ENCODE results near the gene ZNF599. TPM values are rescaled to one million over a fixed set of nuclear protein-coding genes. Genes with fewer than 3 reads are reported as not detected.
"Not testable (repeated sequence)": the region's sequence is repeated elsewhere in the genome, so short reads cannot be mapped to it uniquely, and the experiment has no call there.

The ZNF599 gene
- total RNA-seq, 1 experiment from 2014 or later: 2.2 TPM

GRCh38 chr19:34806976-34807860 is 34.2 kb upstream of the ZNF599 start:
- Histone ChIP-seq H3K9me3 (ENCODE audit: control insufficient read depth in 1 of 2, insufficient read depth in 1 of 2, low read depth in 1 of 2, low read length in 2 of 2) (peaks cover 13 to 19% of the 10 kb centered on the region in 2 experiments; a peak in 2 of 4 replicates), H3K9ac (ENCODE audit: low read length) (no peak overlapping the region), H3K27me3 (ENCODE audit: insufficient read depth, low read length) (no peaks in the 10 kb centered on the region), H4K20me1 (ENCODE audit: insufficient read depth) (no peaks in the 10 kb centered on the region), H2AFZ (ENCODE audit: low read depth, low read length, poor library complexity, severe bottlenecking) (no peak overlapping the region), H3K79me2 (ENCODE audit: insufficient read depth, low read length) (no peaks in the 10 kb centered on the region), H3K4me3 (replicated peaks in 1 of 2; ENCODE audit: low read depth in 1 of 2, low read length in 2 of 2) (no peak overlapping the region), H3K4me2 (ENCODE audit: low read length) (no peak overlapping the region), H3K27ac (ENCODE audit: low read depth, low read length) (no peak overlapping the region), H3K4me1 (ENCODE audit: control insufficient read depth in 1 of 2, insufficient read depth in 2 of 2, low read length in 2 of 2) (0 out of 4 replicates have a peak, but pooled peaks cover 0 to 4% of the 10 kb centered on the region in 2 experiments), H3K36me3 (ENCODE audit: control insufficient read depth in 1 of 2, insufficient read depth in 2 of 2, low read length in 2 of 2) (no peaks in the 10 kb centered on the region), H3K9me2 (ENCODE audit: insufficient read depth) (no peaks in the 10 kb centered on the region)
- DNase-seq (ENCODE audit: low read depth, low spot score) (no peak), ATAC-seq (no peak)
- ChIA-PET POLR2A (no interaction called here), CTCF (no interaction called here), RAD21 (ENCODE audit: low non-redundant PET in 1 of 2, low total read pairs in 2 of 2, uncharacterized antibody in 2 of 2, unreplicated experiment in 2 of 2) (no interaction called here)
- TF ChIP-seq ZFX (IDR thresholded peaks at IDR 0.05): no peak
- TF ChIP-seq POLR2AphosphoS5 (IDR thresholded peaks at IDR 0.05; ENCODE audit: low read depth, low read length): no peak
- no peak for TF ChIP-seq RAD21 (IDR thresholded peaks at IDR 0.05; ENCODE audit: low read depth)
- TF ChIP-seq SRF (IDR thresholded peaks at IDR 0.05; ENCODE audit: low read depth): no peak
- TF ChIP-seq EGR1 (IDR thresholded peaks at IDR 0.05; ENCODE audit: low read depth): no peak
- TF ChIP-seq CBX3 (IDR thresholded peaks at IDR 0.05; ENCODE audit: low read depth): no peak
- BruUV-seq (replicated peaks): no TSS peak
- intact Hi-C loops (cut with micrococcal nuclease): no loop called here

DNA sequence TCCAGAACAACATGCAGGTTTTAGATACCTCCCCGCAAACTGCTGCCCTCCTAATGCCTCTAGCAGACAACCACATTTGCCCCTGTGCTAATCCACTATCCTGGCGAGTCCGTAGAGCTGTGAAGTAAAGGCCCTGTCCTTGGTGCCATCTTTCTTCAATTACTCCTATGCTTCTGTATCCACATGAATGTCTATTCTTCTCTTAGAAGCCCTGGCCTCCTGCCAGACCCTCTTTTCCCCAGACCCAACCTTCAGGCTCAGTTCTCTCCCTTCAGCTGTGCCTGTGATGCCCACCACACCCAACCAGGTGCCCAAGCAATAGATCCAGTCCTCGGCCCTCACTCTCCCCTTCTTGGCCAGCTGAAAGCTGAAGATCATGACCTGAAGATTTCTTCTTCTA is 31.1 kb upstream of the ZNF599 start:
- Histone ChIP-seq H3K9me2 (ENCODE audit: insufficient read depth) (no peaks in the 10 kb centered on the region), H4K20me1 (ENCODE audit: insufficient read depth) (no peaks in the 10 kb centered on the region), H3K9ac (ENCODE audit: low read length) (no peak overlapping the region), H2AFZ (ENCODE audit: low read depth, low read length, poor library complexity, severe bottlenecking) (no peak overlapping the region), H3K4me2 (ENCODE audit: low read length) (no peak overlapping the region), H3K4me1 (ENCODE audit: control insufficient read depth in 1 of 2, insufficient read depth in 2 of 2, low read length in 2 of 2) (0 out of 4 replicates have a peak, but pooled peaks cover 0 to 4% of the 10 kb centered on the region in 2 experiments), H3K4me3 (replicated peaks in 1 of 2; ENCODE audit: low read depth in 1 of 2, low read length in 2 of 2) (no peak overlapping the region), H3K27me3 (ENCODE audit: insufficient read depth, low read length) (0 out of 2 replicates have a peak, but pooled peaks cover 6% of the 10 kb centered on the region), H3K36me3 (ENCODE audit: control insufficient read depth in 1 of 2, insufficient read depth in 2 of 2, low read length in 2 of 2) (no peaks in the 10 kb centered on the region), H3K79me2 (ENCODE audit: insufficient read depth, low read length) (no peaks in the 10 kb centered on the region), H3K9me3 (ENCODE audit: control insufficient read depth in 1 of 2, insufficient read depth in 1 of 2, low read depth in 1 of 2, low read length in 2 of 2) (peaks cover 11 to 15% of the 10 kb centered on the region in 2 experiments; a peak in 2 of 4 replicates), H3K27ac (ENCODE audit: low read depth, low read length) (no peak overlapping the region)
- no peak for TF ChIP-seq SP1 (IDR thresholded peaks at IDR 0.05; ENCODE audit: low read depth)
- no peak for TF ChIP-seq POLR2AphosphoS5 (IDR thresholded peaks at IDR 0.05; ENCODE audit: low read depth, low read length)
- TF ChIP-seq CBX3 (IDR thresholded peaks at IDR 0.05; ENCODE audit: low read depth): no peak
- no peak for TF ChIP-seq EZH2 (IDR thresholded peaks at IDR 0.05)
- no peak for TF ChIP-seq JUND (IDR thresholded peaks at IDR 0.05)
- no peak for TF ChIP-seq ZNF274 (IDR thresholded peaks at IDR 0.05; ENCODE audit: low read depth, low read length)
- no peak for TF ChIP-seq SIN3A (IDR thresholded peaks at IDR 0.05; ENCODE audit: low read depth)
- no peak for TF ChIP-seq EGR1 (IDR thresholded peaks at IDR 0.05; ENCODE audit: low read depth)
- TF ChIP-seq, protein P1, sequence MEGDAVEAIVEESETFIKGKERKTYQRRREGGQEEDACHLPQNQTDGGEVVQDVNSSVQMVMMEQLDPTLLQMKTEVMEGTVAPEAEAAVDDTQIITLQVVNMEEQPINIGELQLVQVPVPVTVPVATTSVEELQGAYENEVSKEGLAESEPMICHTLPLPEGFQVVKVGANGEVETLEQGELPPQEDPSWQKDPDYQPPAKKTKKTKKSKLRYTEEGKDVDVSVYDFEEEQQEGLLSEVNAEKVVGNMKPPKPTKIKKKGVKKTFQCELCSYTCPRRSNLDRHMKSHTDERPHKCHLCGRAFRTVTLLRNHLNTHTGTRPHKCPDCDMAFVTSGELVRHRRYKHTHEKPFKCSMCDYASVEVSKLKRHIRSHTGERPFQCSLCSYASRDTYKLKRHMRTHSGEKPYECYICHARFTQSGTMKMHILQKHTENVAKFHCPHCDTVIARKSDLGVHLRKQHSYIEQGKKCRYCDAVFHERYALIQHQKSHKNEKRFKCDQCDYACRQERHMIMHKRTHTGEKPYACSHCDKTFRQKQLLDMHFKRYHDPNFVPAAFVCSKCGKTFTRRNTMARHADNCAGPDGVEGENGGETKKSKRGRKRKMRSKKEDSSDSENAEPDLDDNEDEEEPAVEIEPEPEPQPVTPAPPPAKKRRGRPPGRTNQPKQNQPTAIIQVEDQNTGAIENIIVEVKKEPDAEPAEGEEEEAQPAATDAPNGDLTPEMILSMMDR (IDR thresholded peaks at IDR 0.05 in 2 of 3, conservative IDR thresholded peaks at IDR 0.05 in 1 of 3; ENCODE audit: borderline replicate concordance in 1 of 3, insufficient read depth in 1 of 3, low read depth in 2 of 3, low read length in 2 of 3): no peak
- ChIA-PET RAD21 (ENCODE audit: low non-redundant PET in 1 of 2, low total read pairs in 2 of 2, uncharacterized antibody in 2 of 2, unreplicated experiment in 2 of 2) (no interaction called here), POLR2A (no interaction called here), CTCF (no interaction called here)
- no peak for DNase-seq (ENCODE audit: low read depth, low spot score)
- intact Hi-C loops (cut with micrococcal nuclease): no loop called here
- ATAC-seq: no peak
- no TSS peak for BruUV-seq (replicated peaks)

GRCh38 chr19:34796953-34797352 is 23.9 kb upstream of the ZNF599 start:
- H3K4me1 ChIP-seq (ENCODE audit: control insufficient read depth in 1 of 2, insufficient read depth in 2 of 2, low read length in 2 of 2); H3K4me2 ChIP-seq (ENCODE audit: low read length); H3K27ac ChIP-seq (ENCODE audit: low read depth, low read length); H3K4me3 ChIP-seq (replicated peaks in 1 of 2; ENCODE audit: low read depth in 1 of 2, low read length in 2 of 2); H3K79me2 ChIP-seq (ENCODE audit: insufficient read depth, low read length); BruUV-seq (replicated peaks); H3K9me3 ChIP-seq (ENCODE audit: control insufficient read depth in 1 of 2, insufficient read depth in 1 of 2, low read depth in 1 of 2, low read length in 2 of 2); H2AFZ ChIP-seq (ENCODE audit: low read depth, low read length, poor library complexity, severe bottlenecking); RAD21 ChIA-PET (ENCODE audit: low non-redundant PET in 1 of 2, low total read pairs in 2 of 2, uncharacterized antibody in 2 of 2, unreplicated experiment in 2 of 2); CTCF ChIA-PET; intact Hi-C loops (cut with micrococcal nuclease); H3K27me3 ChIP-seq (ENCODE audit: insufficient read depth, low read length); H3K9ac ChIP-seq (ENCODE audit: low read length); H3K9me2 ChIP-seq (ENCODE audit: insufficient read depth); POLR2A ChIA-PET; H4K20me1 ChIP-seq (ENCODE audit: insufficient read depth); ATAC-seq; DNase-seq (ENCODE audit: low read depth, low spot score); H3K36me3 ChIP-seq (ENCODE audit: control insufficient read depth in 1 of 2, insufficient read depth in 2 of 2, low read length in 2 of 2): not testable (repeated sequence)
